HL-60/S4 treated with phorbol 12-myristate 13-acetate at 8.2 ng/mL for 4 days and 3 days (cell line): ENCODE results near the gene FOXA1.
"Not testable (repeated sequence)": the region's sequence is repeated elsewhere in the genome, so short reads cannot be mapped to it uniquely, and the experiment has no call there.

Experiments used
- in situ Hi-C: fragments of 300-500 bp; cut with MboI; formaldehyde crosslinking; loops from 2 replicates; pipeline ENCODE4 v1.15.0; 2022; ENCODE audit warnings: low sequenced_read_pairs

FOXA1 gene

DNA sequence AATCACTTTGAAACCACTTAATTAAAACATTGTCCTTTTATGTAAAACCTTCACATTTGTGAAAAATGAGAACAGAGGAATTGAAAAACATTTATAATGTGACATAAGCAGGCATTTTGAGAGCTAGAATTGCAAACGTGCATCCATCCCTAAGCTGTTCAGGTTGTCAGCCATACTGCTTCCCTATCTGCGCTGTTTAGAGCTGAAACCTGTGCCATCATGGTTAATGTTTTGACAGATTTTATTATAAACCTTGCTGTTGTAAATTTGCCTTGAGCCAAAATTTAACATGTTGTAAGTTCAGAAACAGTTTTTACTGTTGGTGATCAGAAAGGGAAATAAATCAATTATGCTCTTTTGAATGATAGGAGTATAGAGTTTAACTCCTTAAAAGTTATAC lies 31.9 kb downstream of the FOXA1 start:
- in situ Hi-C loops = no loop called here

DNA sequence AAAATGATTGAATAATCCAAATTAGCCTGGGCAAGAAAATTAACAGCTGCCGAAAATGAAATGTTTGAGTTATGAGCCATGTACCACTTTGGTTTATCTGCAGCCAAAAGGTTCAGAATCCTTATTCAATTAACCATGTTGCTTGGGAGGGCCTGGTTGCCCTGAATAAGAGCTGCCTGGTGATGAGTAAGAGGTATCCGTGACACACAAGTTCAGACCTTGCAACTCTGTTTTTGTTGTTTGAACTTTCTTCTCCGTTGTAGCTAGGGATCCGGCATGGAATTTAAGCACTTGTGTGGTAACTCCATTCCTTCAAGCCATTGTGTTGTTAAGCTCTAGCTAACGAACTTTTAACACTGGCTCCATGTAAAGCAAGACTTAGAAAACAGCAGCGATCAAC lies 35.7 kb downstream of the FOXA1 start:
- in situ Hi-C loops = no loop called here

DNA sequence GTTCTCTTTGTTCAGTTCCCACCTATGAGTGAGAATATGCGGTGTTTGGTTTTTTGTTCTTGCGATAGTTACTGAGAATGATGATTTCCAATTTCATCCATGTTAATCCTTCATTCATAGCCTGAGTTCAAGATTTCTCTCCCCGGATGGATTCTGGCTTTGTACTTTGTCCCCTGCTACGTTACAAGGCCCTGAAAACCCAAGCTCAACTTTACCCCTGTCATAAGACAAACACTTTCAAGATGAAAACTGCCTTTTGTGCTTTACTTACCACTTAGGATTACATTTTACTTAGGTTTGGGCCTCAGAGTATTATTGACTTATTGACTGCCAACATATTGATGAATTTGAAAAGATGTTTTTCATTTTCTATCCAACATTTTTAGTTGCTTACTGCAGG lies 36.3 kb downstream of the FOXA1 start:
- in situ Hi-C loops = no loop called here

DNA sequence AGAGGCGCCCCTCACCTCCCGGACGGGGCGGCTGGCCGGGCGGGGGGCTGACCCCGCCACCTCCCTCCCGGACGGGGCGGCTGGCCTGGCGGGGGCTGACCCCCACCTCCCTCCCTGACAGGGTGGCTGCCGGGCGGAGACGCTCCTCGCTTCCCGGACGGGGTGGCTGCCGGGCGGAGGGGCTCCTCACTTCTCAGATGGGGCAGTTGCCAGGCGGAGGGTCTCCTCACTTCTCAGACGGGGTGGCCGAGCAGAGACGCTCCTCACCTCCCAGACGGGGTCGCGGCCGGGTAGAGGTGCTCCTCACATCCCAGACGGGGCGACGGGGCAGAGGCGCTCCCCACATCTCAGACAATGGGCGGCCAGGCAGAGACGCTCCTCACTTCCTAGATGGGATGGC lies 39.5 kb downstream of the FOXA1 start:
- in situ Hi-C loops = not testable (repeated sequence)

DNA sequence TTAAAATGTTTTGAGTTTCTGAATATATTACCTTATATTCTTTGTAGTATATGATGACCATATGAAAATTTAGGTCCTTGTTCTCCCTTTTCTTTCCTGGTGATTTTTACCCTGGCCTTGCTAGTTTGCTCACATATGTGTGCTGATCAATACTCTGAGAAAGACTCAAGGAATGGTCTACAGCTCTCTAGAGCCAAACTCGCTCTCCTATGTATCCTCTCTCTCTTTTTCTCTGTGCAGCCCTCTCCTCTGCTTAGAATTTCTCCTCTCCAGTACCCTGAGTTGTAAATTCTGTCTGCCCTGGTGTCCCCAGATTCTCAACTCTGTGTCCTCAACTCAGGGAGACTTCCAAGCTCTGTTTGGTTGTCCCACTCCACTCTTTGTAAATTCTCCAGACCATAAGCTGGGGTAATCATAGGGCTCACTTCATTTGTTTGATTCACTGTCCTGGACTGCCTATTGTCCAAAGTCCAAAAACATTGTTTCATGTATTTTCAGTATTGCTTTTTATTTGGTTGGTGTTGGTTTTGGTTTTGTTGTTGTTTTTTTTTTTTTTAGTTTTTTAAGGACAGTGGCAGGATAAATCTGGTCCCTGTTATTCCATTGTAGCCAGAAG lies 41.0 kb downstream of the FOXA1 start:
- in situ Hi-C loops = no loop called here

DNA sequence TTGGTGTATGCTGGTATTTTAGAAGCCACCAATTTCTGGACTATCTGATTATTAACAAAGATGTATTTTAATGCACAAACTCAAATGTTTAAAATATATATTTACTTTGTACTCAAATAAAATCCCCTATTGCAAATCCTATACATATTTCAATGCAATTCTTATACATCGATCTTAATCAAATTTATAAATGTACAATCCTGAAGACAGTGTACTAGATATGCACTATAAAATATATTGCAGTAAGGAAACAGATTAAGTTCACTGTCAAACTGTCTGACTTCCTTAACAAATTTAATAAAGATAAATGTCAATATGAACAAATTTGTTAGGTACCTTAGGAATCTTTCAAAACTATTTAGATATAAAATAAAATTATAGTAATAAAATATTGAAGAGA lies 43.9 kb downstream of the FOXA1 start:
- in situ Hi-C loops = no loop called here

DNA sequence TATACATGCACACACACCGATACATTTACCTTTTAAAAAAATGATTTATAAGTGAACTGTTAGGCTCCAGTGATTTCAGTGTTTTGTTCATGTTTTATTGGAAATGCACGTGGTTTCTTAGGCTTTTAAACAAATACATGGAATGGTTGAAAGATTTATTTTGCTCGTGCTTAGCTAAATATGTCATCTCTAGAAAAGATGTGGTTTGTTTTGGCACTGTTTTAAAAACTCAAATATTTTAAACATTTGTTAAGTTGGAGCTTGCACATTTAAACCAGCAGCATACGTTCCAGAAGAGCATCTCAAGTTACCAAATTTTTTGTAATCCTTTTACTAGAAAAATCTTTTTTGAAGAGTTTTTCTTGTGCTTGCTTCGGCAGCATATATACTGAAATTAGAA lies 44.5 kb downstream of the FOXA1 start:
- in situ Hi-C loops = no loop called here

DNA sequence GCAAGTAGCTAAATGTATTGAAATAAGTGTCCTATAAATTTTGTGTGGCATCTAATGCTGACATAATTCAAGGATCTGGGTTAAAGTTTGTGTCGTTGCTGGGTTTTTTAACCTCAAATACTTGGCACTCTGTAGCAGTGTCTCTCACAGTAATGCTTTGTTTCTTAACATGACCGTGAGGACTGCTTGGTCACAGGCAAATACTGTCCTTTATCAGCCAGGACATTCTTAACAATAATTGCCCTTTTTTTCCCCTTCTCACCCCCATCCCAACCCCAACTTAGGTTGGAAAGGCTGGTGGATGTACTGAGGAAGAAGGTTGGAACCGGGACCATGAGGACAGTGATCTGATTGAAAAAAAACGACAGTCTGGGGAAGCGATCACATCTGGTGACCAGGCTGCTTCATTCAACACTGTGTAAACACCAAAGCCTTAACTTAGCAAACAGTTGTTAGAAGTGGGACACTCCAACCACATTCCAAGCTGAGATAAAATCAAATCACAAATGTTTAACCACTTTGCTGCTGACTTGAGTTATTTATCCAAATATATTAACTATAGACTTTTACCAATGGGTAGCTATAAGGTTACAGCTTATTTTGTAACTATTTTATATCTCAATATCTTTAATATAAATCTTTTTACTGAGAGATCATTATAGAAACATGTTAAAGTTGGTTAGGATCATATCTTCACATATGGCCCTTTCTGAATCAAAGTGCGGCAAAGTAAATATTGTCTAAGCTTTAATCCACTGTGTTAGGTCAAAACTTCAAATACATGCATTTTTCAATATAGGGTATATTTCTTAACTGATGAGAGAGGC lies 48.2 kb downstream of the FOXA1 start:
- in situ Hi-C loops = no loop called here

DNA sequence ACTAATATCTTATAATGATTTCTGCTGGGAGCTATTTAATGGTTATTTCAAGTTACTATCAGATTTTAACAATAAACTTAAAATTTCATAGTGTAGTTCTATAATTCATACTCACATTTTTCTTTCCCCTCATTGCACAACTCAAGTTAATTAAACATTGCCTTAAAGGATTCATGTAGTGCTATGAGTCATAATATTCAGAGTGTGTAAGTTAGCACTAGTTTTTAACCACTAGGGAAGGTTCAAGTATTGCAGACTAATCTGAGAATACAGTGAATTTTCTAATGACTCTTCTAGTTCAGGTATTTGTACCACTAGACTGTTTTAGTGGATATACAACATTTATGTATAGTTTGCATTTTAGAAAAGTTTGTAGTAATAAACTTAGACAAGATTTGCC lies 49.9 kb downstream of the FOXA1 start:
- in situ Hi-C loops = no loop called here

DNA sequence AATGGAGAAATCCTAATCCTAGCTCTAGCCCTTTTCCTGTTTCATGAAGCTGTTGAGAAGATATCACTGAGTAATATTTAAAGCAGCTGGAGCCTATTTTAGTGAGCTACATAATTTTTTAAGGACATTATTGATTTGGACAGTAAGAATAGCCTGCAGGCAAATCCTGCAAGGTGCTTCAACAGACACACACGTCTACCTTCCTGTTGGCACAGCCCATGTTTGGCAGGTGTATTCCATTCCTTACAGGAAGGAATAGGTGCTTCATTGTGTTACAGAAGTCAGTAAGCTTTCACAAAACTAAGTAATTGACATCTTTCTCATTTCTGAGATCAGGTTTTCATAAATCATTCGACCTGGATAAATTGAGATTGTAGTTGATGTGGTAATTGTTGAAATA lies 50.6 kb downstream of the FOXA1 start:
- in situ Hi-C loops = no loop called here

DNA sequence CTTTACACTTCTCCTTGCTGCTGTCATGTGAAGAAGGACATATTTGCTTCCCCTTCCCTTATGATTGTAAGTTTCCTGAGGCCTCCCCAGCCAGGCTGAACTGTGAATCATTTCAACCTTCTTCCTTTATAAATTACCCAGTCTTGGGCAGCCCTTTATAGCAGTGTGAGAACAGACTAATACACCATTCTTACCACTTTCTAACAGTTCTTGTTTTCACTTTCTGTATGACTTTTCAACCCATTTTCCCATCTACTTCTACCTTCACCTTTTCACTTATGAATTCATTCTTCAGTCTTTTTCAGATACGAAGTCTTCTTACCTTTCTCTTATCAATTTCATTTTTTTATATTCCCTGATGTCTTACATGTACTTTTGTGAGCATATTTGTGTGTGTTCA lies 55.1 kb downstream of the FOXA1 start:
- in situ Hi-C loops = no loop called here
